Natural killer cell (primary cell): ENCODE data around the gene BAHD1. TPM values are rescaled to one million over a fixed set of nuclear protein-coding genes. Genes with fewer than 3 reads are reported as not detected.

Experiments
- ATAC-seq, 3 donors: fragments of 150-1000 bp in 2 of 3; fragments of 200-7000 bp in 1 of 3; cut with Tn5 transposase; 1 replicate in 1 of 3; 2 replicates in 2 of 3; pipeline ENCODE4 v1.10.0; 2021; ENCODE audit warnings: mild to moderate bottlenecking in 2 of 3, moderate library complexity in 2 of 3
- DNase-seq, 2 donors: peaks; one replicate each; pipeline versions ENCODE4 v3.0.0 to v3.0.0-alpha.2; 2013 to 2021; ENCODE audit warnings: mixed read lengths in 1 of 2
- H3K27ac ChIP-seq: one replicate; pipeline ENCODE4 v1.5.1; 2013; ENCODE audit warnings: mild to moderate bottlenecking, low read length
- H3K27me3 ChIP-seq: one replicate; pipeline ENCODE4 v1.6.1; 2013; ENCODE audit warnings: low read length; ENCODE audit not compliant: control insufficient read depth, insufficient read depth
- H3K36me3 ChIP-seq: one replicate; pipeline ENCODE4 v1.6.1; 2013; ENCODE audit warnings: low read length; ENCODE audit not compliant: control insufficient read depth, insufficient read depth
- H3K4me1 ChIP-seq: one replicate; pipeline ENCODE4 v1.6.1; 2013; ENCODE audit warnings: low read length; ENCODE audit not compliant: control insufficient read depth, insufficient read depth
- H3K4me3 ChIP-seq: one replicate; pipeline ENCODE4 v1.5.1; 2013; ENCODE audit warnings: low read length
- H3K9me3 ChIP-seq: one replicate; pipeline ENCODE4 v1.6.1; 2013; ENCODE audit warnings: low read length; ENCODE audit not compliant: control insufficient read depth, insufficient read depth
- H3K27ac Mint-ChIP-seq, 2 donors: one replicate each; pipeline ENCODE4 v1.8.0; 2022; ENCODE audit warnings: mild to moderate bottlenecking in 2 of 2, mixed read lengths in 2 of 2, moderate library complexity in 1 of 2
- H3K27me3 Mint-ChIP-seq, 2 donors: one replicate each; pipeline ENCODE4 v1.8.0; 2022; ENCODE audit warnings: low read depth in 2 of 2, mixed read lengths in 2 of 2
- H3K36me3 Mint-ChIP-seq: one replicate; pipeline ENCODE4 v1.8.0; 2022; ENCODE audit warnings: mixed read lengths
- H3K4me1 Mint-ChIP-seq, 2 donors: one replicate each; pipeline ENCODE4 v1.8.0; 2022; ENCODE audit warnings: mixed read lengths in 2 of 2
- H3K4me3 Mint-ChIP-seq: one replicate; pipeline ENCODE4 v1.8.0; 2022; ENCODE audit warnings: mild to moderate bottlenecking, moderate library complexity, mixed read lengths
- H3K9me3 Mint-ChIP-seq, 2 donors: one replicate each; pipeline ENCODE4 v1.8.0; 2022; ENCODE audit warnings: mixed read lengths in 2 of 2
- CTCF ChIP-seq: fragments of 200-600 bp; IDR thresholded peaks from one replicate; pipeline ENCODE4 v1.8.0; 2022; ENCODE audit warnings: antibody characterized with exemption
- WGBS: methylation state at CpG from one replicate; pipeline ENCODE4 v1.1.7; 2013; ENCODE audit warnings: missing lambda C conversion rate; ENCODE audit not compliant: insufficient coverage; 5-methylcytosine and 5-hydroxymethylcytosine counted together
- intact Hi-C: fragments of 100-400 bp; cut with micrococcal nuclease; formaldehyde crosslinking; loops from one replicate; pipeline ENCODE4 v1.14.2; 2022
- total RNA-seq, 4 donors: library from RNA; stranded (reverse); fragments of 120-200 nt in 1 of 4; gene quantifications; one replicate each; pipeline versions ENCODE4 v1.2.3 to v1.2.4, GENCODE V29; 2013 to 2022

The BAHD1 gene
- total RNA-seq, 3 donors from 2014 or later (not counting 1 experiment from before 2014, with no cell fraction given) = 29.4 to 48.9 (median 41.8) TPM

GRCh38 chr15:40466426-40467260 is 25.9 kb downstream of the BAHD1 start:
- Mint-ChIP-seq H3K36me3 (no peaks in the 10 kb centered on the region), H3K4me3 (no peak overlapping the region), H3K27ac (peak overlapping the region in 1 of 2 donors; percentile 62), H3K9me3 (no peaks in the 10 kb centered on the region), H3K4me1 (peaks cover 3% of the 10 kb centered on the region in 2 donors), H3K27me3 (no peaks in the 10 kb centered on the region)
- H3K27me3 ChIP-seq = no peaks in the 10 kb centered on the region
- TF ChIP-seq CTCF = no peak
- intact Hi-C loops = no loop called here
- H3K36me3 ChIP-seq = peaks cover 36% of the 10 kb centered on the region
- DNase-seq (no peak), ATAC-seq (no peak)
- H3K4me1 ChIP-seq = peaks cover 10% of the 10 kb centered on the region
- WGBS = 88% methylated on average over 7 of the region's 7 CpGs
- H3K9me3 ChIP-seq = no peaks in the 10 kb centered on the region
- H3K27ac ChIP-seq = no peak overlapping the region
- no peak overlapping the region for H3K4me3 ChIP-seq

- H3K36me3 ChIP-seq = peaks cover 34% of the 10 kb centered on the region
- peaks cover 15% of the 10 kb centered on the region for H3K4me1 ChIP-seq
- H3K27me3 ChIP-seq = no peaks in the 10 kb centered on the region
- peak overlapping the region; percentile 41 to 62 for H3K27ac Mint-ChIP-seq
- H3K4me3 ChIP-seq = no peak overlapping the region
- ATAC-seq = no peak
- no peaks in the 10 kb centered on the region for H3K27me3 Mint-ChIP-seq
- no peaks in the 10 kb centered on the region for H3K36me3 Mint-ChIP-seq
- H3K27ac ChIP-seq = no peak overlapping the region
- DNase-seq = no peak
- H3K9me3 Mint-ChIP-seq = no peaks in the 10 kb centered on the region
- no peak for TF ChIP-seq CTCF
- H3K4me1 Mint-ChIP-seq = peaks cover 7 to 9% of the 10 kb centered on the region in 2 donors
- H3K4me3 Mint-ChIP-seq = peak overlapping the region; percentile 28
- no peaks in the 10 kb centered on the region for H3K9me3 ChIP-seq
- intact Hi-C loops = no loop called here
Observed at GRCh38 chr15:40467261-40467615, 26.5 kb downstream of the BAHD1 start.

GRCh38 chr15:40468898-40469331 is 28.2 kb downstream of the BAHD1 start:
- H3K36me3 ChIP-seq = peaks cover 23% of the 10 kb centered on the region
- H3K27ac Mint-ChIP-seq = peak overlapping the region; percentile 35 to 58
- H3K27me3 ChIP-seq = no peaks in the 10 kb centered on the region
- no peak overlapping the region for H3K4me3 Mint-ChIP-seq
- no peak overlapping the region for H3K4me3 ChIP-seq
- intact Hi-C loops = no loop called here
- peaks cover 21% of the 10 kb centered on the region for H3K4me1 ChIP-seq
- no peaks in the 10 kb centered on the region for H3K9me3 Mint-ChIP-seq
- DNase-seq (peak in 1 of 2 donors; percentile 23), ATAC-seq (no peak)
- 95% methylated on average over 3 of the region's 4 CpGs for WGBS
- H3K36me3 Mint-ChIP-seq = no peaks in the 10 kb centered on the region
- peaks cover 7 to 14% of the 10 kb centered on the region in 2 donors for H3K4me1 Mint-ChIP-seq
- H3K27me3 Mint-ChIP-seq = no peaks in the 10 kb centered on the region
- TF ChIP-seq CTCF = no peak
- no peaks in the 10 kb centered on the region for H3K9me3 ChIP-seq
- H3K27ac ChIP-seq = no peak overlapping the region
